ENCODE results near the gene ZNF638.

Gene ZNF638

DNA sequence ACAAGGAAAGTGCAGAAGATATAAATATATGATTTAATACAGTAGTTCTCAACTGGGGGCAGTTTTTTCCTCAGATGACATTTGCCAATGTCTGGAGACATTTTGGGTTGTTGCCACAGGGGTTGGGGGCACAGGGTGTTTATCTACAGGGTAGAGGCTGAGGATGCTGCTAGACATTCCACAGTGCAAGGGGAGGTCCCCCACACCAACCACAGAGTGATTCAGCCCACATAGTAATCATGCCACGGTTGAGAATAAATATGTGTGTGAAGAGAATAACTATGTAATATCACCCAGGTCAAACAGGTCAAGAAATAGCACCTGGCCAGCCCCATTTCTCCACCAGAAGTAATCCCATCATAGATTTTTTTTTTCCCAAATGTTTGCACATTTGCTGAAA lies 139.7 kb downstream of the ZNF638 start:
- no peak overlapping the region for H3K4me2 ChIP-seq (ENCODE audit: low read length)
- H3K9ac ChIP-seq (ENCODE audit: low read length): no peak overlapping the region

DNA sequence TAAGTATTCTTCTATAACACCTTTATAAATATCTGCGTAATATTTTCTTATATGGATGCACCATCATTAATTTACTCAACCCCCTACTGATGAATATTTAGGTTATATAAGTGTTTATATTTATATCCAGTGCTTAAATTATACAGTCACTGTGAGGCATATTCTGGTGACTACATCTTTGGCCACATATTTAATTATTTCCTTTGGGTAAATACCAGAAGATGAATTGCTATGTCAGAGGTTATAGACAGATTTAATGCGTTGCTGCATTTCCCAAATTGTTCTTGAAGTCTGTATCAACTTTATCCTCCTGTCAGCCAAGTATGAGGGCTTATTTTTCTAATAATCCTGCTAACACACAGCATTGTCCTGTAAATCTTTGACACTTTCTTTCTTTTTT lies 140.4 kb downstream of the ZNF638 start:
- Histone ChIP-seq H3K36me3 (replicated peaks; ENCODE audit: low read depth, low read length) (no peaks in the 10 kb centered on the region), H3K79me2 (ENCODE audit: low read length) (no peaks in the 10 kb centered on the region), H3K9ac (ENCODE audit: low read length) (no peak overlapping the region), H3K4me1 (ENCODE audit: low read length) (peaks cover 10% of the 10 kb centered on the region), H3K4me3 (ENCODE audit: low read length) (no peak overlapping the region), H3K27ac (ENCODE audit: low read length) (no peak overlapping the region), H3K9me3 (ENCODE audit: insufficient read depth, low read length) (no peaks in the 10 kb centered on the region), H3K4me2 (ENCODE audit: low read length) (no peak overlapping the region), H2AFZ (ENCODE audit: low read depth, low read length) (no peak overlapping the region), H3K27me3 (ENCODE audit: low read depth, low read length) (0 out of 2 replicates have a peak, but pooled peaks cover 7% of the 10 kb centered on the region), H4K20me1 (ENCODE audit: insufficient read depth, low read length) (no peaks in the 10 kb centered on the region)
- no peak for TF ChIP-seq EZH2phosphoT487 (IDR thresholded peaks at IDR 0.05; ENCODE audit: low read depth)
- TF ChIP-seq, protein P1, sequence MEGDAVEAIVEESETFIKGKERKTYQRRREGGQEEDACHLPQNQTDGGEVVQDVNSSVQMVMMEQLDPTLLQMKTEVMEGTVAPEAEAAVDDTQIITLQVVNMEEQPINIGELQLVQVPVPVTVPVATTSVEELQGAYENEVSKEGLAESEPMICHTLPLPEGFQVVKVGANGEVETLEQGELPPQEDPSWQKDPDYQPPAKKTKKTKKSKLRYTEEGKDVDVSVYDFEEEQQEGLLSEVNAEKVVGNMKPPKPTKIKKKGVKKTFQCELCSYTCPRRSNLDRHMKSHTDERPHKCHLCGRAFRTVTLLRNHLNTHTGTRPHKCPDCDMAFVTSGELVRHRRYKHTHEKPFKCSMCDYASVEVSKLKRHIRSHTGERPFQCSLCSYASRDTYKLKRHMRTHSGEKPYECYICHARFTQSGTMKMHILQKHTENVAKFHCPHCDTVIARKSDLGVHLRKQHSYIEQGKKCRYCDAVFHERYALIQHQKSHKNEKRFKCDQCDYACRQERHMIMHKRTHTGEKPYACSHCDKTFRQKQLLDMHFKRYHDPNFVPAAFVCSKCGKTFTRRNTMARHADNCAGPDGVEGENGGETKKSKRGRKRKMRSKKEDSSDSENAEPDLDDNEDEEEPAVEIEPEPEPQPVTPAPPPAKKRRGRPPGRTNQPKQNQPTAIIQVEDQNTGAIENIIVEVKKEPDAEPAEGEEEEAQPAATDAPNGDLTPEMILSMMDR (IDR thresholded peaks at IDR 0.05; ENCODE audit: low read depth, low read length): no peak

More for the DNA sequence above, 139.7 kb downstream of the ZNF638 start:
- H3K79me2 ChIP-seq (ENCODE audit: low read length): no peaks in the 10 kb centered on the region
- H3K27me3 ChIP-seq (ENCODE audit: low read depth, low read length): 0 out of 2 replicates have a peak, but pooled peaks cover 7% of the 10 kb centered on the region
- TF ChIP-seq, protein P1 (IDR thresholded peaks at IDR 0.05; ENCODE audit: low read depth, low read length): no peak
- TF ChIP-seq EZH2phosphoT487 (IDR thresholded peaks at IDR 0.05; ENCODE audit: low read depth): no peak
- H3K4me1 ChIP-seq (ENCODE audit: low read length): peaks cover 10% of the 10 kb centered on the region
- H2AFZ ChIP-seq (ENCODE audit: low read depth, low read length): no peak overlapping the region
- no peak overlapping the region for H3K4me3 ChIP-seq (ENCODE audit: low read length)
- no peaks in the 10 kb centered on the region for H4K20me1 ChIP-seq (ENCODE audit: insufficient read depth, low read length)
- H3K27ac ChIP-seq (ENCODE audit: low read length): no peak overlapping the region
- no peaks in the 10 kb centered on the region for H3K9me3 ChIP-seq (ENCODE audit: insufficient read depth, low read length)
- no peaks in the 10 kb centered on the region for H3K36me3 ChIP-seq (replicated peaks; ENCODE audit: low read depth, low read length)

DNA sequence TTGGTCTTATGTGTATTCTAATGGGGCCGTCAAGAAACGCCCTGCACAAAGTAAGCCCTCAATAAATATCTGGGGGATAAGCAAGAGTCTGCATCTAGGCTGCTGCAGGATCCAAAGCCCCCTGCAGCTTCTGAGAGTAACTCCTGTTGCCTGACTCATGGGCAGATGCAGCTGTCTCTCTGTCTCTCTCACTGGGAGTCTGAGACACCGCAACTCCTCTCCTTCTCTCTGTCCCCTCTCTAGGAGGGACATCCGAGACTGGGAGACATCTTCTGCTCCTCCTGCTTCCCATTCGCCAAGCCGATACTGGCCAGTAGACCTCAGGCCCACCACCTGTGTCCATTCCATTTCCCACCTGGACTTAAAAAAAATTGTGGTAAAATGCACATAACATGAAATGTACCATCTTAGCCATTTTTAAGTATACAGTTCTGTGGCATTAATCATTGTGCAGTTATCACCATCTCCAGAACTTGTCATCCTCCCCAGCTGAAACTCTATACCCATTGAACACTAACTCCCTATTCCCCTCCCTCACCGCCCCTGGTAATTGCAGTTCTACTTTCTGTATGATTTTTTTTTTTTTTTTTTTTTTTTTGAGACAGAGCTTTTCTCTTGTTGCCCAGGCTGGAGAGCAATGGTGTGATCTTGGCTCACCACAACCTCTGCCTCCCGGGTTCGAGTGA lies 141.9 kb downstream of the ZNF638 start:
- Histone ChIP-seq H3K4me3 (ENCODE audit: low read length) (no peak overlapping the region), H3K9ac (ENCODE audit: low read length) (no peak overlapping the region), H3K4me1 (ENCODE audit: low read length) (peaks cover 14% of the 10 kb centered on the region), H2AFZ (ENCODE audit: low read depth, low read length) (no peak overlapping the region), H3K27me3 (ENCODE audit: low read depth, low read length) (0 out of 2 replicates have a peak, but pooled peaks cover 7% of the 10 kb centered on the region), H3K27ac (ENCODE audit: low read length) (no peak overlapping the region), H3K36me3 (replicated peaks; ENCODE audit: low read depth, low read length) (no peaks in the 10 kb centered on the region), H3K79me2 (ENCODE audit: low read length) (no peaks in the 10 kb centered on the region), H4K20me1 (ENCODE audit: insufficient read depth, low read length) (no peaks in the 10 kb centered on the region), H3K4me2 (ENCODE audit: low read length) (peak overlapping the region; percentile 25; the same call in 1 of the 2 replicates), H3K9me3 (ENCODE audit: insufficient read depth, low read length) (no peaks in the 10 kb centered on the region)
- no peak for TF ChIP-seq EZH2phosphoT487 (IDR thresholded peaks at IDR 0.05; ENCODE audit: low read depth)
- TF ChIP-seq, protein P1 (IDR thresholded peaks at IDR 0.05; ENCODE audit: low read depth, low read length): no peak

DNA sequence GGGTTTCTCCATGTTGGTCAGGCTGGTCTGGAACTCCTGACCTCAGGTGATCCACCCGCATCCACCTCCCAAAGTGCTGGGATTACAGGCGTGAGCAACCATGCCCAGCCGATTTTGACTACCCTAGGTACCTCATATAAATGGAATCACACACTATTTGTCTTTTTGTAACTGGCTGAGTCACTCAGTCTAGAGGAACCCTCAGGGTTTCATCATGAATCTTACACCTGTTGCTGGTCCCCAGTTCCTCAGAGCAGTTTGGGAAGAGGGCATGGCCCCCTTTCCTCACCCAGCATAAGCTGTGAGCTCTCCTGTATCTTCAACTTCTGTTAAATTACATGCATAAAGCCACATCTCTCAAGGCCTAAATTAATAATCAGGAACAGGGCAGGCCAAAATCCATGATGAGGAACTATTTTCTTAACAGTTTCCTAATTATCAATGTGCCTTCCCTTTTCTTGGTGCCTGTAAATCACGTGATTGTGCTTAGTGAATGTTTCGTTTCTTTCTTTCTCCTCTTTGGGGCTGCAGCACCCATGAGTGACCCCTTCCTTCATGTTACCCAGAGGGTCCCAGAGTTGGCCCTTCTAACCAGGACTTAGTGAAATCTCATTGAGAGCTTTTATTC lies 142.6 kb downstream of the ZNF638 start:
- TF ChIP-seq, protein P1 (IDR thresholded peaks at IDR 0.05; ENCODE audit: low read depth, low read length): no peak
- TF ChIP-seq EZH2phosphoT487 (IDR thresholded peaks at IDR 0.05; ENCODE audit: low read depth): no peak
- no peaks in the 10 kb centered on the region for H3K9me3 ChIP-seq (ENCODE audit: insufficient read depth, low read length)
- H3K27me3 ChIP-seq (ENCODE audit: low read depth, low read length): 0 out of 2 replicates have a peak, but pooled peaks cover 4% of the 10 kb centered on the region
- no peak overlapping the region for H3K4me3 ChIP-seq (ENCODE audit: low read length)
- peak overlapping the region; percentile 25 for H3K4me2 ChIP-seq (ENCODE audit: low read length)
- H3K36me3 ChIP-seq (replicated peaks; ENCODE audit: low read depth, low read length): no peaks in the 10 kb centered on the region
- H4K20me1 ChIP-seq (ENCODE audit: insufficient read depth, low read length): no peaks in the 10 kb centered on the region
- H3K27ac ChIP-seq (ENCODE audit: low read length): no peak overlapping the region
- H3K9ac ChIP-seq (ENCODE audit: low read length): no peak overlapping the region
- H3K4me1 ChIP-seq (ENCODE audit: low read length): peaks cover 14% of the 10 kb centered on the region
- no peaks in the 10 kb centered on the region for H3K79me2 ChIP-seq (ENCODE audit: low read length)
- H2AFZ ChIP-seq (ENCODE audit: low read depth, low read length): peak overlapping the region; percentile 73

Measured in OCI-LY3 (cell line).